ENCODE results near the gene TRPM1.

TRPM1 gene

GRCh38 chr15:30985081-30985531 lies 116.4 kb downstream of the TRPM1 start:
- Histone ChIP-seq H3K36me3 (ENCODE audit: insufficient read depth, low read length) (peaks cover 8% of the 10 kb centered on the region), H3K27ac (ENCODE audit: low read depth, low read length) (no peak overlapping the region), H3K4me3 (ENCODE audit: low read depth in 1 of 2, low read length in 2 of 2) (peak overlapping the region in 1 of 2 donors; percentile 7), H3K9me3 (ENCODE audit: low read length) (no peaks in the 10 kb centered on the region), H3K27me3 (ENCODE audit: control insufficient read depth in 1 of 2, insufficient read depth in 2 of 2, low read length in 2 of 2) (no peaks in the 10 kb centered on the region), H3K9ac (ENCODE audit: low read length) (no peak overlapping the region), H3K4me1 (ENCODE audit: insufficient read depth, low read length) (peaks cover 38% of the 10 kb centered on the region)

GRCh38 chr15:30984542-30984941 lies 117.0 kb downstream of the TRPM1 start:
- Histone ChIP-seq H3K27me3 (ENCODE audit: control insufficient read depth in 1 of 2, insufficient read depth in 2 of 2, low read length in 2 of 2) (no peaks in the 10 kb centered on the region), H3K4me3 (ENCODE audit: low read depth in 1 of 2, low read length in 2 of 2) (peak overlapping the region in 1 of 2 donors; percentile 7), H3K27ac (ENCODE audit: low read depth, low read length) (no peak overlapping the region), H3K36me3 (ENCODE audit: insufficient read depth, low read length) (peaks cover 8% of the 10 kb centered on the region), H3K4me1 (ENCODE audit: insufficient read depth, low read length) (peaks cover 33% of the 10 kb centered on the region), H3K9ac (ENCODE audit: low read length) (no peak overlapping the region), H3K9me3 (ENCODE audit: low read length) (no peaks in the 10 kb centered on the region)

GRCh38 chr15:30984118-30984517 lies 117.4 kb downstream of the TRPM1 start:
- Histone ChIP-seq H3K9me3 (ENCODE audit: low read length) (no peaks in the 10 kb centered on the region), H3K4me1 (ENCODE audit: insufficient read depth, low read length) (peaks cover 30% of the 10 kb centered on the region), H3K36me3 (ENCODE audit: insufficient read depth, low read length) (peaks cover 8% of the 10 kb centered on the region), H3K27me3 (ENCODE audit: control insufficient read depth in 1 of 2, insufficient read depth in 2 of 2, low read length in 2 of 2) (no peaks in the 10 kb centered on the region), H3K4me3 (ENCODE audit: low read depth in 1 of 2, low read length in 2 of 2) (no peak overlapping the region), H3K9ac (ENCODE audit: low read length) (no peak overlapping the region), H3K27ac (ENCODE audit: low read depth, low read length) (no peak overlapping the region)

GRCh38 chr15:30979457-30979856 lies 122.1 kb downstream of the TRPM1 start:
- Histone ChIP-seq H3K27me3 (ENCODE audit: control insufficient read depth in 1 of 2, insufficient read depth in 2 of 2, low read length in 2 of 2) (no peaks in the 10 kb centered on the region), H3K9ac (ENCODE audit: low read length) (no peak overlapping the region), H3K4me3 (ENCODE audit: low read depth in 1 of 2, low read length in 2 of 2) (no peak overlapping the region), H3K36me3 (ENCODE audit: insufficient read depth, low read length) (peaks cover 6% of the 10 kb centered on the region), H3K9me3 (ENCODE audit: low read length) (no peaks in the 10 kb centered on the region), H3K4me1 (ENCODE audit: insufficient read depth, low read length) (peaks cover 16% of the 10 kb centered on the region), H3K27ac (ENCODE audit: low read depth, low read length) (no peak overlapping the region)

GRCh38 chr15:30978328-30978727 lies 123.2 kb downstream of the TRPM1 start:
- H3K4me1 ChIP-seq (ENCODE audit: insufficient read depth, low read length): peaks cover 5% of the 10 kb centered on the region

GRCh38 chr15:30974112-30974511 lies 127.4 kb downstream of the TRPM1 start:
- Histone ChIP-seq H3K27me3 (ENCODE audit: control insufficient read depth in 1 of 2, insufficient read depth in 2 of 2, low read length in 2 of 2) (no peaks in the 10 kb centered on the region), H3K4me1 (ENCODE audit: insufficient read depth, low read length) (no peaks in the 10 kb centered on the region), H3K36me3 (ENCODE audit: insufficient read depth, low read length) (peaks cover 25% of the 10 kb centered on the region), H3K9me3 (ENCODE audit: low read length) (no peaks in the 10 kb centered on the region), H3K4me3 (ENCODE audit: low read depth in 1 of 2, low read length in 2 of 2) (no peak overlapping the region), H3K9ac (ENCODE audit: low read length) (no peak overlapping the region), H3K27ac (ENCODE audit: low read depth, low read length) (no peak overlapping the region)

More at GRCh38 chr15:30978328-30978727, 123.2 kb downstream of the TRPM1 start:
- Histone ChIP-seq H3K9me3 (ENCODE audit: low read length) (no peaks in the 10 kb centered on the region), H3K36me3 (ENCODE audit: insufficient read depth, low read length) (peaks cover 12% of the 10 kb centered on the region), H3K27me3 (ENCODE audit: control insufficient read depth in 1 of 2, insufficient read depth in 2 of 2, low read length in 2 of 2) (no peaks in the 10 kb centered on the region), H3K9ac (ENCODE audit: low read length) (no peak overlapping the region), H3K4me3 (ENCODE audit: low read depth in 1 of 2, low read length in 2 of 2) (no peak overlapping the region), H3K27ac (ENCODE audit: low read depth, low read length) (no peak overlapping the region)

- Histone ChIP-seq H3K4me3 (ENCODE audit: low read depth in 1 of 2, low read length in 2 of 2) (no peak overlapping the region), H3K36me3 (ENCODE audit: insufficient read depth, low read length) (peaks cover 25% of the 10 kb centered on the region), H3K27me3 (ENCODE audit: control insufficient read depth in 1 of 2, insufficient read depth in 2 of 2, low read length in 2 of 2) (no peaks in the 10 kb centered on the region), H3K9ac (ENCODE audit: low read length) (no peak overlapping the region), H3K9me3 (ENCODE audit: low read length) (no peaks in the 10 kb centered on the region), H3K27ac (ENCODE audit: low read depth, low read length) (no peak overlapping the region), H3K4me1 (ENCODE audit: insufficient read depth, low read length) (no peaks in the 10 kb centered on the region)
These were observed 128.1 kb downstream of the TRPM1 start for GRCh38 chr15:30973379-30973778.

- Histone ChIP-seq H3K4me3 (ENCODE audit: low read depth in 1 of 2, low read length in 2 of 2) (no peak overlapping the region), H3K27me3 (ENCODE audit: control insufficient read depth in 1 of 2, insufficient read depth in 2 of 2, low read length in 2 of 2) (no peaks in the 10 kb centered on the region), H3K9me3 (ENCODE audit: low read length) (no peaks in the 10 kb centered on the region), H3K27ac (ENCODE audit: low read depth, low read length) (no peak overlapping the region), H3K4me1 (ENCODE audit: insufficient read depth, low read length) (no peaks in the 10 kb centered on the region), H3K9ac (ENCODE audit: low read length) (no peak overlapping the region), H3K36me3 (ENCODE audit: insufficient read depth, low read length) (peaks cover 34% of the 10 kb centered on the region)
These were observed 131.8 kb downstream of the TRPM1 start for GRCh38 chr15:30969724-30970123.

GRCh38 chr15:30963681-30964080 lies 137.8 kb downstream of the TRPM1 start:
- H3K9ac ChIP-seq (ENCODE audit: low read length): no peak overlapping the region
- no peaks in the 10 kb centered on the region for H3K9me3 ChIP-seq (ENCODE audit: low read length)
- H3K36me3 ChIP-seq (ENCODE audit: insufficient read depth, low read length): peaks cover 38% of the 10 kb centered on the region
- no peak overlapping the region for H3K4me3 ChIP-seq (ENCODE audit: low read depth in 1 of 2, low read length in 2 of 2)
- H3K27ac ChIP-seq (ENCODE audit: low read depth, low read length): no peak overlapping the region
- H3K27me3 ChIP-seq (ENCODE audit: control insufficient read depth in 1 of 2, insufficient read depth in 2 of 2, low read length in 2 of 2): no peaks in the 10 kb centered on the region
- no peaks in the 10 kb centered on the region for H3K4me1 ChIP-seq (ENCODE audit: insufficient read depth, low read length)

GRCh38 chr15:30962659-30963058 lies 138.9 kb downstream of the TRPM1 start:
- Histone ChIP-seq H3K9me3 (ENCODE audit: low read length) (no peaks in the 10 kb centered on the region), H3K9ac (ENCODE audit: low read length) (no peak overlapping the region), H3K4me1 (ENCODE audit: insufficient read depth, low read length) (no peaks in the 10 kb centered on the region), H3K27ac (ENCODE audit: low read depth, low read length) (no peak overlapping the region), H3K4me3 (ENCODE audit: low read depth in 1 of 2, low read length in 2 of 2) (no peak overlapping the region), H3K27me3 (ENCODE audit: control insufficient read depth in 1 of 2, insufficient read depth in 2 of 2, low read length in 2 of 2) (no peaks in the 10 kb centered on the region), H3K36me3 (ENCODE audit: insufficient read depth, low read length) (peaks cover 48% of the 10 kb centered on the region)

GRCh38 chr15:30962079-30962478 lies 139.4 kb downstream of the TRPM1 start:
- H3K9me3 ChIP-seq (ENCODE audit: low read length): no peaks in the 10 kb centered on the region
- no peaks in the 10 kb centered on the region for H3K27me3 ChIP-seq (ENCODE audit: control insufficient read depth in 1 of 2, insufficient read depth in 2 of 2, low read length in 2 of 2)
- no peak overlapping the region for H3K27ac ChIP-seq (ENCODE audit: low read depth, low read length)
- H3K4me3 ChIP-seq (ENCODE audit: low read depth in 1 of 2, low read length in 2 of 2): no peak overlapping the region
- no peaks in the 10 kb centered on the region for H3K4me1 ChIP-seq (ENCODE audit: insufficient read depth, low read length)
- peaks cover 52% of the 10 kb centered on the region for H3K36me3 ChIP-seq (ENCODE audit: insufficient read depth, low read length)
- H3K9ac ChIP-seq (ENCODE audit: low read length): no peak overlapping the region

- Histone ChIP-seq H3K36me3 (ENCODE audit: insufficient read depth, low read length) (peaks cover 67% of the 10 kb centered on the region), H3K9ac (ENCODE audit: low read length) (no peak overlapping the region), H3K9me3 (ENCODE audit: low read length) (no peaks in the 10 kb centered on the region), H3K4me3 (ENCODE audit: low read depth in 1 of 2, low read length in 2 of 2) (no peak overlapping the region), H3K27ac (ENCODE audit: low read depth, low read length) (no peak overlapping the region), H3K4me1 (ENCODE audit: insufficient read depth, low read length) (no peaks in the 10 kb centered on the region), H3K27me3 (ENCODE audit: control insufficient read depth in 1 of 2, insufficient read depth in 2 of 2, low read length in 2 of 2) (no peaks in the 10 kb centered on the region)
These were observed 143.3 kb downstream of the TRPM1 start for GRCh38 chr15:30958219-30958618.

Data from muscle layer of colon (tissue), 2 donors.